Stomach (tissue), 4 donors: ENCODE measurements around the gene SP140.

Experiments used
- POLR2A ChIP-seq, 4 donors: fragments of 450-650 bp; IDR thresholded peaks; one replicate each; pipeline ENCODE4 v1.6.1; 2016; ENCODE audit warnings: antibody characterized with exemption in 4 of 4, control low read depth in 2 of 4, mild to moderate bottlenecking in 1 of 4, moderate library complexity in 1 of 4
- TF ChIP-seq, protein P1 (sequence below), 7 experiments: fragments of 450-650 bp in 4 of 7; fragments of 200-600 bp in 3 of 7; sonication (generic) in 3 of 7; IDR thresholded peaks; one replicate each; pipeline ENCODE4 v1.5.1; 2016 to 2019; ENCODE audit warnings: antibody characterized with exemption in 7 of 7, control low read depth in 2 of 7, mild to moderate bottlenecking in 1 of 7

GRCh38 chr2:230231251-230231650 lies 5.7 kb downstream of the SP140 start:
- TF ChIP-seq, protein P1, sequence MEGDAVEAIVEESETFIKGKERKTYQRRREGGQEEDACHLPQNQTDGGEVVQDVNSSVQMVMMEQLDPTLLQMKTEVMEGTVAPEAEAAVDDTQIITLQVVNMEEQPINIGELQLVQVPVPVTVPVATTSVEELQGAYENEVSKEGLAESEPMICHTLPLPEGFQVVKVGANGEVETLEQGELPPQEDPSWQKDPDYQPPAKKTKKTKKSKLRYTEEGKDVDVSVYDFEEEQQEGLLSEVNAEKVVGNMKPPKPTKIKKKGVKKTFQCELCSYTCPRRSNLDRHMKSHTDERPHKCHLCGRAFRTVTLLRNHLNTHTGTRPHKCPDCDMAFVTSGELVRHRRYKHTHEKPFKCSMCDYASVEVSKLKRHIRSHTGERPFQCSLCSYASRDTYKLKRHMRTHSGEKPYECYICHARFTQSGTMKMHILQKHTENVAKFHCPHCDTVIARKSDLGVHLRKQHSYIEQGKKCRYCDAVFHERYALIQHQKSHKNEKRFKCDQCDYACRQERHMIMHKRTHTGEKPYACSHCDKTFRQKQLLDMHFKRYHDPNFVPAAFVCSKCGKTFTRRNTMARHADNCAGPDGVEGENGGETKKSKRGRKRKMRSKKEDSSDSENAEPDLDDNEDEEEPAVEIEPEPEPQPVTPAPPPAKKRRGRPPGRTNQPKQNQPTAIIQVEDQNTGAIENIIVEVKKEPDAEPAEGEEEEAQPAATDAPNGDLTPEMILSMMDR (IDR thresholded peaks at IDR 0.05): no peak
- TF ChIP-seq POLR2A (IDR thresholded peaks at IDR 0.05): no peak
